ENCODE measurements around the gene CRACDL.

DNA sequence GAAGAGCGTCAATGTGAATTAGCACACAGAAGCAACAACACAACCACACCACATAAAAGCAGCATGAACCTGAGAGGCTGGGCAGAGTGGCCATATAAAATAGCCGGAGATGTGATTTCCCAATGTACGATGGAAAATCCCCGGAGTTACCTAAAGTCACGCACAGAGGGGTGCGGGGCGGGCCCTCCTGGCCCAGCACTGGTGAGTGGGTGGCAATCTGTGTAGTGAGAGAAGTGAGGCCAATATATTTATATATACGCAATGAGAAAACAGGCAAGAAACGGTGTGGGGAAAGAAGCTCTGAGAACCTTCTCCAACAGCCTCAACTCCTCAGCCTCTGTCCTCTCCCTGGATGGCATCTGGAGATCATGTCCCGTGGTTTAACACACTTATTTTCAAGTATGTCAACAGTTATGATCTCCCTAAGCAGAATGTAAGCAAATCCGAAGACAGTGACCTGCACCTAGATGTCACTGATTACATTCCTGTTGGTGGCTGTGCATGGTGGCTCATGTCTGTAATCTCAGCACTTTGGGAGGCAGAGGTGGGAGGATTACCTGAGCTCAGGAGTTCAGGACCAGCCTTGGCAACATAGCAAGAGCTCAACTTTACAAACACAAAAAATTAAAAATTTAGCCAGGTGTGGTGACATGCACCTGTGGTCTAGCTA is 41.6 kb downstream of the CRACDL start:
- TF ChIP-seq, protein P1, sequence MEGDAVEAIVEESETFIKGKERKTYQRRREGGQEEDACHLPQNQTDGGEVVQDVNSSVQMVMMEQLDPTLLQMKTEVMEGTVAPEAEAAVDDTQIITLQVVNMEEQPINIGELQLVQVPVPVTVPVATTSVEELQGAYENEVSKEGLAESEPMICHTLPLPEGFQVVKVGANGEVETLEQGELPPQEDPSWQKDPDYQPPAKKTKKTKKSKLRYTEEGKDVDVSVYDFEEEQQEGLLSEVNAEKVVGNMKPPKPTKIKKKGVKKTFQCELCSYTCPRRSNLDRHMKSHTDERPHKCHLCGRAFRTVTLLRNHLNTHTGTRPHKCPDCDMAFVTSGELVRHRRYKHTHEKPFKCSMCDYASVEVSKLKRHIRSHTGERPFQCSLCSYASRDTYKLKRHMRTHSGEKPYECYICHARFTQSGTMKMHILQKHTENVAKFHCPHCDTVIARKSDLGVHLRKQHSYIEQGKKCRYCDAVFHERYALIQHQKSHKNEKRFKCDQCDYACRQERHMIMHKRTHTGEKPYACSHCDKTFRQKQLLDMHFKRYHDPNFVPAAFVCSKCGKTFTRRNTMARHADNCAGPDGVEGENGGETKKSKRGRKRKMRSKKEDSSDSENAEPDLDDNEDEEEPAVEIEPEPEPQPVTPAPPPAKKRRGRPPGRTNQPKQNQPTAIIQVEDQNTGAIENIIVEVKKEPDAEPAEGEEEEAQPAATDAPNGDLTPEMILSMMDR (IDR thresholded peaks at IDR 0.05), result no peak
- TF ChIP-seq EZH2 (IDR thresholded peaks at IDR 0.05; ENCODE audit: borderline replicate concordance, insufficient read depth, low read depth, low read length, poor library complexity, severe bottlenecking), result no peak

Data from B cell (primary cell).